ENCODE data around the gene CASD1. TPM values are rescaled to one million over a fixed set of nuclear protein-coding genes. Genes with fewer than 3 reads are reported as not detected.

The CASD1 gene
- total and polyA plus RNA-seq, 2 experiments from 2014 or later, result 15.5 to 38.1 TPM

DNA sequence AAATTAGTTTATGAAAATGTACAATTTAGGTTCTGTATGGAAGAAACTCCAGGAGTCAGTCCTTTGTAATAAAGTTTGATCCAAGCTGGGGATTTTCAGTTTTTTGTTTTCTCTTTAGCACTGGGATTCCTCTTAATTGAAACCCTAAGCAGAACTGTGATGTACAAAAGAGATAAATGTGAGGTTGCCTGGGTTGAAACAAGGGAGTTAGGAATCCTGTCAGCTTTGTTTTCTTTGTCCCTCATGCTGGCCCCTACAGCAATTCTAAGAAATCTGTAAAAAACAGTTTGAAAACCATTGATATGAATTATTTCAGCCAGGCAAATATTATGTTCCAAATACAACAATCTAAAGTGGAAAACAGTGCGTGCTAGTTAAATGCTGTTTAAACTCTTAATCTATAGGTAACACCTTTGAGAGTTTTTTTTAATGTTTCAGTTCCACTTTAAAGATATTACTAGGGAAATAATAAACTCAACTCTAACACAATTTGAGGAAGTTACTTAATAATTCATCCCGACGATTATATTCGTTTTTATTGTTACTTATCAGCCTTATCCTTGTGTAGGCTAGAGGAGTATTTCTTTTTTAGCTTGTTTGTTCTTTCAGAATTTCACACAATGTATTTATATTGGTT is 81.0 kb downstream of the CASD1 start (continued):
- TF ChIP-seq, protein P1, sequence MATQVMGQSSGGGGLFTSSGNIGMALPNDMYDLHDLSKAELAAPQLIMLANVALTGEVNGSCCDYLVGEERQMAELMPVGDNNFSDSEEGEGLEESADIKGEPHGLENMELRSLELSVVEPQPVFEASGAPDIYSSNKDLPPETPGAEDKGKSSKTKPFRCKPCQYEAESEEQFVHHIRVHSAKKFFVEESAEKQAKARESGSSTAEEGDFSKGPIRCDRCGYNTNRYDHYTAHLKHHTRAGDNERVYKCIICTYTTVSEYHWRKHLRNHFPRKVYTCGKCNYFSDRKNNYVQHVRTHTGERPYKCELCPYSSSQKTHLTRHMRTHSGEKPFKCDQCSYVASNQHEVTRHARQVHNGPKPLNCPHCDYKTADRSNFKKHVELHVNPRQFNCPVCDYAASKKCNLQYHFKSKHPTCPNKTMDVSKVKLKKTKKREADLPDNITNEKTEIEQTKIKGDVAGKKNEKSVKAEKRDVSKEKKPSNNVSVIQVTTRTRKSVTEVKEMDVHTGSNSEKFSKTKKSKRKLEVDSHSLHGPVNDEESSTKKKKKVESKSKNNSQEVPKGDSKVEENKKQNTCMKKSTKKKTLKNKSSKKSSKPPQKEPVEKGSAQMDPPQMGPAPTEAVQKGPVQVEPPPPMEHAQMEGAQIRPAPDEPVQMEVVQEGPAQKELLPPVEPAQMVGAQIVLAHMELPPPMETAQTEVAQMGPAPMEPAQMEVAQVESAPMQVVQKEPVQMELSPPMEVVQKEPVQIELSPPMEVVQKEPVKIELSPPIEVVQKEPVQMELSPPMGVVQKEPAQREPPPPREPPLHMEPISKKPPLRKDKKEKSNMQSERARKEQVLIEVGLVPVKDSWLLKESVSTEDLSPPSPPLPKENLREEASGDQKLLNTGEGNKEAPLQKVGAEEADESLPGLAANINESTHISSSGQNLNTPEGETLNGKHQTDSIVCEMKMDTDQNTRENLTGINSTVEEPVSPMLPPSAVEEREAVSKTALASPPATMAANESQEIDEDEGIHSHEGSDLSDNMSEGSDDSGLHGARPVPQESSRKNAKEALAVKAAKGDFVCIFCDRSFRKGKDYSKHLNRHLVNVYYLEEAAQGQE (IDR thresholded peaks at IDR 0.05; ENCODE audit: unreplicated experiment), result no peak
- TF ChIP-seq JUNB (IDR thresholded peaks at IDR 0.05; ENCODE audit: unreplicated experiment) (no peak), STAT1 (IDR thresholded peaks at IDR 0.05; ENCODE audit: unreplicated experiment) (no peak), EZH2phosphoT487 (IDR thresholded peaks at IDR 0.05; ENCODE audit: unreplicated experiment) (no peak), NANOG (IDR thresholded peaks at IDR 0.05; ENCODE audit: borderline replicate concordance) (no peak)

DNA sequence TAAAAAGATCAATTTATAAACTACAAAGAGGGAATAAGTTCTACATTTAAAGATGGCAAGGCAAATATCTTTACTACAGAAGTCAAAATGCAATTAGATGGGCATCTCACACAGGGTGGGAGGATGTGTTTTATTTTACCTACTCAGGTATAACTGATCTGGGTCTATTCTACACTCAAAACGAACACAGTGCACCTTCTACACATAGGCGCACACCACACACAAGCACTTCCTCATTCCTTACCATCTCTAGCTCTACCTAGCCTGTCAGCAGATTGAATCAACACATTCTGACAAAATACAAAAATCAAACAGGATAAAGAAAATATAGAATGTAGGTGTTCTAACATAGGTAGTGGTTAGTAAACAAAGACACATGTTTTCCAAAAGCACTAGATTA is 81.6 kb downstream of the CASD1 start:
- Histone ChIP-seq H3K79me2 (replicated peaks; ENCODE audit: insufficient read depth) (no peaks in the 10 kb centered on the region), H3K27me3 (ENCODE audit: insufficient read depth) (no peaks in the 10 kb centered on the region), H3F3A (replicated peaks; ENCODE audit: low read depth) (no peaks in the 10 kb centered on the region), H4K20me1 (replicated peaks; ENCODE audit: insufficient read depth) (no peaks in the 10 kb centered on the region), H2AFZ (no peak overlapping the region), H3K9me2 (ENCODE audit: insufficient read depth) (0 out of 2 replicates have a peak, but pooled peaks cover 5% of the 10 kb centered on the region), H3K4me3 (no peak overlapping the region), H3K27ac (ENCODE audit: low read depth) (no peak overlapping the region), H3K4me1 (ENCODE audit: insufficient read depth) (no peaks in the 10 kb centered on the region), H3K4me2 (no peak overlapping the region), H3K36me3 (ENCODE audit: insufficient read depth) (no peaks in the 10 kb centered on the region)
- Mint-ChIP-seq H3K4me1 (peaks cover 9% of the 10 kb centered on the region; the same call in 1 of the 3 replicates), H3K27ac (no peak overlapping the region), H3K9me3 (peaks cover 5% of the 10 kb centered on the region; the same call in 1 of the 3 replicates), H3K27me3 (ENCODE audit: insufficient read depth, low read depth, poor library complexity) (no peaks in the 10 kb centered on the region), H3K36me3 (ENCODE audit: low read depth) (peaks cover 20% of the 10 kb centered on the region; the same call in 2 of the 3 replicates), H3K4me3 (no peak overlapping the region)
- ATAC-seq, result no peak
- DNase-seq (ENCODE audit: low spot score), result no peak
- TF ChIP-seq JUNB (IDR thresholded peaks at IDR 0.05; ENCODE audit: unreplicated experiment) (no peak), STAT1 (IDR thresholded peaks at IDR 0.05; ENCODE audit: unreplicated experiment) (no peak), EZH2 (IDR thresholded peaks at IDR 0.05; ENCODE audit: low read depth, unreplicated experiment) (no peak), NANOG (IDR thresholded peaks at IDR 0.05; ENCODE audit: borderline replicate concordance) (no peak), EZH2phosphoT487 (IDR thresholded peaks at IDR 0.05; ENCODE audit: unreplicated experiment) (no peak), ZNF331 (CRISPR knock-in tag; IDR thresholded peaks at IDR 0.05; ENCODE audit: low read depth) (no peak), ZNF114 (CRISPR knock-in tag; IDR thresholded peaks at IDR 0.05) (no peak), POLR2AphosphoS5 (IDR thresholded peaks at IDR 0.05; ENCODE audit: low read depth) (no peak), CREB1 (CRISPR knock-in tag; IDR thresholded peaks at IDR 0.05; ENCODE audit: low read depth) (no peak)
- TF ChIP-seq, protein P1 (IDR thresholded peaks at IDR 0.05; ENCODE audit: unreplicated experiment), result no peak
- TF ChIP-seq, protein P2, sequence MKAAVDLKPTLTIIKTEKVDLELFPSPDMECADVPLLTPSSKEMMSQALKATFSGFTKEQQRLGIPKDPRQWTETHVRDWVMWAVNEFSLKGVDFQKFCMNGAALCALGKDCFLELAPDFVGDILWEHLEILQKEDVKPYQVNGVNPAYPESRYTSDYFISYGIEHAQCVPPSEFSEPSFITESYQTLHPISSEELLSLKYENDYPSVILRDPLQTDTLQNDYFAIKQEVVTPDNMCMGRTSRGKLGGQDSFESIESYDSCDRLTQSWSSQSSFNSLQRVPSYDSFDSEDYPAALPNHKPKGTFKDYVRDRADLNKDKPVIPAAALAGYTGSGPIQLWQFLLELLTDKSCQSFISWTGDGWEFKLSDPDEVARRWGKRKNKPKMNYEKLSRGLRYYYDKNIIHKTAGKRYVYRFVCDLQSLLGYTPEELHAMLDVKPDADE (IDR thresholded peaks at IDR 0.05), result no peak
- TF ChIP-seq, protein P3, sequence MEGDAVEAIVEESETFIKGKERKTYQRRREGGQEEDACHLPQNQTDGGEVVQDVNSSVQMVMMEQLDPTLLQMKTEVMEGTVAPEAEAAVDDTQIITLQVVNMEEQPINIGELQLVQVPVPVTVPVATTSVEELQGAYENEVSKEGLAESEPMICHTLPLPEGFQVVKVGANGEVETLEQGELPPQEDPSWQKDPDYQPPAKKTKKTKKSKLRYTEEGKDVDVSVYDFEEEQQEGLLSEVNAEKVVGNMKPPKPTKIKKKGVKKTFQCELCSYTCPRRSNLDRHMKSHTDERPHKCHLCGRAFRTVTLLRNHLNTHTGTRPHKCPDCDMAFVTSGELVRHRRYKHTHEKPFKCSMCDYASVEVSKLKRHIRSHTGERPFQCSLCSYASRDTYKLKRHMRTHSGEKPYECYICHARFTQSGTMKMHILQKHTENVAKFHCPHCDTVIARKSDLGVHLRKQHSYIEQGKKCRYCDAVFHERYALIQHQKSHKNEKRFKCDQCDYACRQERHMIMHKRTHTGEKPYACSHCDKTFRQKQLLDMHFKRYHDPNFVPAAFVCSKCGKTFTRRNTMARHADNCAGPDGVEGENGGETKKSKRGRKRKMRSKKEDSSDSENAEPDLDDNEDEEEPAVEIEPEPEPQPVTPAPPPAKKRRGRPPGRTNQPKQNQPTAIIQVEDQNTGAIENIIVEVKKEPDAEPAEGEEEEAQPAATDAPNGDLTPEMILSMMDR (conservative IDR thresholded peaks at IDR 0.05; ENCODE audit: low read depth in 2 of 2), result no peak
